Kidney epithelial cell (primary cell): ENCODE results near the gene UNC79. TPM values are rescaled to one million over a fixed set of nuclear protein-coding genes. Genes with fewer than 3 reads are reported as not detected.

Experiments
- DNase-seq: peaks from one replicate; pipeline ENCODE4 v3.0.0-alpha.2; 2010; ENCODE audit warnings: low read depth
- H3K27me3 ChIP-seq: 2 replicates; pipeline ENCODE4 v1.6.0; 2011; ENCODE audit warnings: low read length; ENCODE audit not compliant: control insufficient read depth, insufficient read depth
- H3K36me3 ChIP-seq: 2 replicates; pipeline ENCODE4 v1.5.1; 2011; ENCODE audit warnings: low read length; ENCODE audit not compliant: control insufficient read depth, insufficient read depth
- H3K4me3 ChIP-seq: 2 replicates; pipeline ENCODE4 v1.5.1; 2011; ENCODE audit warnings: low read depth, mild to moderate bottlenecking, control low read depth, low read length
- total RNA-seq: library from RNA; depleted of rRNA; stranded (reverse); fragments of >200 nt; gene quantifications from 2 replicates; pipeline ENCODE4 v1.2.3, GENCODE V29; 2015
- TF ChIP-seq, protein P1 (sequence below): IDR thresholded peaks from 2 replicates; pipeline ENCODE4 v1.5.1; 2011; ENCODE audit warnings: mild to moderate bottlenecking, moderate library complexity, low read length, control low read depth, inconsistent platforms; ENCODE audit not compliant: insufficient read depth, poor library complexity, severe bottlenecking

Gene UNC79
- total RNA-seq, 1 donor from 2014 or later, result 0.13 TPM

DNA sequence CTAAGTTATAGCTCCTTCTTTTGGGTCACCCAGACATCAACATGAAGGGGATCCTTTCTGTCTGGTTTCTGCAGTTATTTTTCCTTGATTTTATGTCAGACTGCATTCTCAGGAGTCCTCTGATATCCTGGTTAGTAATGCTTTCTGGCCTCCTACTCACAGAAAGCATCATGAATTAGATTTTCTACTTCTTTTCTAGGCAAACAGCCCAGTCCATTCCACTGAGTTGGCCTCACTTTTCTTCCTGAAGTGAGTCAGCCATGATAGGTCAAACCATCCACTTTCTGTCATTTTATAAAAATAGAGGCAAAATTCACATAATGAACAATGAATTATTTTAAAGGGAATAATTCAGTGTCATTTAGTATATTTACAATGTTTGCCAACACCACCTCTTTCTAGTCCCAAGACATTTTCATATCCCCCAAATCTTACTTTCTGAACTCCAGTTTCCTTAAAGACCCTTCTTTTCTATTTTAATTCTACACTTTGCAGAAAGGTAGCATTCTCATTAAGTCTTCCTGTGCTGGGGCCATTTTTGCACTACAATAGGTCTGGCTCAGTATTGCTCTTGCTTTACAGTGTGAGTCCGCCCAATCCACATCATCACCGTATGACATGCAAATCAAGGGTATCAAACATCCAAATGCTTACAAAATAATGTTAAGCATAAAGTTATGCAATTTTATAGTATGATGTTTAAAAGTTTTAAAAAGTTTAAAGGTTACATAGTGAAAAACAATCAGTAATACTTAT lies 95.1 kb downstream of the UNC79 start:
- Histone ChIP-seq H3K27me3 (no peaks in the 10 kb centered on the region), H3K36me3 (no peaks in the 10 kb centered on the region), H3K4me3 (no peak overlapping the region)
- TF ChIP-seq, protein P1, sequence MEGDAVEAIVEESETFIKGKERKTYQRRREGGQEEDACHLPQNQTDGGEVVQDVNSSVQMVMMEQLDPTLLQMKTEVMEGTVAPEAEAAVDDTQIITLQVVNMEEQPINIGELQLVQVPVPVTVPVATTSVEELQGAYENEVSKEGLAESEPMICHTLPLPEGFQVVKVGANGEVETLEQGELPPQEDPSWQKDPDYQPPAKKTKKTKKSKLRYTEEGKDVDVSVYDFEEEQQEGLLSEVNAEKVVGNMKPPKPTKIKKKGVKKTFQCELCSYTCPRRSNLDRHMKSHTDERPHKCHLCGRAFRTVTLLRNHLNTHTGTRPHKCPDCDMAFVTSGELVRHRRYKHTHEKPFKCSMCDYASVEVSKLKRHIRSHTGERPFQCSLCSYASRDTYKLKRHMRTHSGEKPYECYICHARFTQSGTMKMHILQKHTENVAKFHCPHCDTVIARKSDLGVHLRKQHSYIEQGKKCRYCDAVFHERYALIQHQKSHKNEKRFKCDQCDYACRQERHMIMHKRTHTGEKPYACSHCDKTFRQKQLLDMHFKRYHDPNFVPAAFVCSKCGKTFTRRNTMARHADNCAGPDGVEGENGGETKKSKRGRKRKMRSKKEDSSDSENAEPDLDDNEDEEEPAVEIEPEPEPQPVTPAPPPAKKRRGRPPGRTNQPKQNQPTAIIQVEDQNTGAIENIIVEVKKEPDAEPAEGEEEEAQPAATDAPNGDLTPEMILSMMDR, result no peak
- DNase-seq, result no peak

DNA sequence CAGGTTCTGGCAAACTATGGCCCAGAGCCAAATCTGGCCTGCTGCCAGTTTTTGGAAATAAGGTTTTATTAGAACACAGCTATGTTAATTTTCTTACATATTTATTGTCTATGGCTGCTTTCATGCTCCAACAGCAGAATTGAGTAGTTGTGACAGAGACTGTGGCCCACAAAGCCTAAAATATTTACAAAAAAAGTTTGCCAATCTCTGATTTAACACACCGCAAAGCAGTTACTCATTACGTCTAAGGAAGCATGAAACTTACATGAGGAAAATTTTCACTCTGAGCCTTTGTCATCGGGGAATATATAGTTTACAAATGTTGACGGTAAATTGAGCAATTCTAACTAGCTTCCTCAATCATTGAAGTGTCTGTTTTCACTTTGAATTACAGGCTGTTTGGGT lies 96.5 kb downstream of the UNC79 start:
- DNase-seq, result no peak
- Histone ChIP-seq H3K4me3 (no peak overlapping the region), H3K27me3 (no peaks in the 10 kb centered on the region), H3K36me3 (no peaks in the 10 kb centered on the region)
- TF ChIP-seq, protein P1, result no peak

DNA sequence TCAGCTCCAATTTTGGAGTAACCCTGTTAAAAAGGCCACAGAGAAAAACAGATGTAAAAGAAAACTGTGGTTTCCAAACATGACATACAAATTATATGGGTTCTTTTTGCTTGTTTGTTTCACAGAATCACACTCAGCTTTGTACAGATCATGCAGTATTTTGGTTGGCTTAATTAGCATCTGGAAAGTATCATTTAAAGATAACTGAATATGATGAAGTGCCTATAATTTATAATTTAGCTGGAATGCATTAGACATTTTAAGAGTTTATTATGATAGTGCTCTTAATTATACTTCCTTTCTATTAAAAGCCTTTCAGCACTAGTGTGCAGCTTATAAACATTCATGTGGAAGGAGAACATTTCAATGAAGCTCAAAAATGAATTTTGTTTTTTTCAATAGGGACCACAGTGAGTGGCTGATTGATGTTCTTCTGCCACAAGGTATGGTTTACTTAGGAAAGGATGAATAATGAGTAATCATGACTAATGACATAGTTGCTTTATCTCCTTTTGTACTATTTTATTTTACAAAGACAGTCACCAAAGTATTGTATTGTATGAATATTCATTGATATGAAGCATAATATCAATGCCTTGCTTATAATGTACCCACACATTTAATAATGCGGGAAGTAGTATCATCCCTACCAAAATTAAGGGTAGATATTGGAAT lies 98.3 kb downstream of the UNC79 start:
- Histone ChIP-seq H3K36me3 (no peaks in the 10 kb centered on the region), H3K4me3 (no peak overlapping the region), H3K27me3 (no peaks in the 10 kb centered on the region)
- TF ChIP-seq, protein P1, result no peak
- no peak for DNase-seq

DNA sequence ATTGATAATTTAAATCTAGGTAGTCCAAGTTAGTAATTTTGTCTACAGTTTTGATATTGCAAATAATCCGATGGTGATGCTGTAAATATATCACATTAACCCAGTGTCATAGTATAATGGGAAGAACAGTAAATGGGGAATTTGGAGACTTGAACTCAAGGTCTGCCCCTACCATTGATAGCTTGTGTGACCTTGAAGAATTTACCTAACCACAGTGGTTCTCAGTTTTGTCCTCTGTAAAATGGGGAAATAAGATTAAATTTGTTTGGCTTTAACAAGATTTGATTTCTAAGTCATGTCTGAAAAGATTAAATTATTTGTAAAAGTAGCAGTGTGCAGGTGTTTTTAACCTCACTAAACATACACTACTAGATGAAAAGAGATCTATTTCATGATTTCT lies 100.9 kb downstream of the UNC79 start:
- Histone ChIP-seq H3K36me3 (no peaks in the 10 kb centered on the region), H3K4me3 (no peak overlapping the region), H3K27me3 (no peaks in the 10 kb centered on the region)
- DNase-seq, result no peak
- TF ChIP-seq, protein P1, result no peak

DNA sequence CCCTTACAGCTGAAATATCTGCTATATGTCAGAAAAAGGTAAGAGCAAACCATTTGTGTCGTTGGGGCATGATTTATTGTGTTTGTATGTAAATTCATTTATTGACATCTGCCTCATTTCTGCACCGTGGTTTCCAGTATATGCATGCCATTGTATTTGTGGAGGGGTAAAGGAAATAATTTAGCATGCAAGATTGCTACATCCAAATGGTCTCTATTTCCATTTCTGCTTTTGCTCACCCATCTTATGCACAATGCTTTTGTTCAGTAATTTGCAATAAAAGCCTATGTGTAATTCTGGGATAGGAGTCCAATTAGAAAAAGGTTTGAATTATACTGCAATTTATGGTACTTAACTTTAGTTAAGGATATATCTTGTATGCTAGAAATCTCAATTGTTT lies 101.8 kb downstream of the UNC79 start:
- Histone ChIP-seq H3K36me3 (no peaks in the 10 kb centered on the region), H3K27me3 (no peaks in the 10 kb centered on the region), H3K4me3 (no peak overlapping the region)
- no peak for DNase-seq
- TF ChIP-seq, protein P1, result no peak
